Activated CD4-positive, alpha-beta T cell treated with anti-CD3 and anti-CD28 coated beads for 36 hours (primary cell): Measurements from ENCODE around the gene SMIM9. TPM values are rescaled to one million over a fixed set of nuclear protein-coding genes. Genes with fewer than 3 reads are reported as not detected.
"Not testable (repeated sequence)": the region's sequence is repeated elsewhere in the genome, so short reads cannot be mapped to it uniquely, and the experiment has no call there.

Source experiments
- ATAC-seq: fragments of 200-7000 bp; cut with Tn5 transposase; one replicate; pipeline ENCODE4 v1.10.0; 2021; ENCODE audit warnings: mild to moderate bottlenecking, moderate library complexity
- CTCF ChIA-PET: fragments of 350-600 bp; sonication (Branson Sonifier 250); formaldehyde crosslinking; loops from one replicate; lab custom pipeline; 2021; ENCODE audit warnings: antibody characterized with exemption; lab: Charles Lee
- POLR2A ChIA-PET: fragments of 350-600 bp; sonication (Branson Sonifier 250); formaldehyde crosslinking; loops from one replicate; lab custom pipeline; 2021; ENCODE audit warnings: antibody characterized with exemption, inconsistent platforms; lab: Charles Lee
- DNase-seq: peaks from one replicate; pipeline ENCODE4 v3.0.0-alpha.2; 2020
- H3K27ac Mint-ChIP-seq: one replicate; pipeline ENCODE4 v1.8.0; 2021; ENCODE audit warnings: mixed read lengths
- H3K27me3 Mint-ChIP-seq: one replicate; pipeline ENCODE4 v1.8.0; 2021; ENCODE audit warnings: mixed read lengths
- H3K36me3 Mint-ChIP-seq: one replicate; pipeline ENCODE4 v1.8.0; 2021; ENCODE audit warnings: low read depth, mixed read lengths
- H3K4me1 Mint-ChIP-seq: one replicate; pipeline ENCODE4 v1.8.0; 2021; ENCODE audit warnings: mixed read lengths
- H3K4me3 Mint-ChIP-seq: one replicate; pipeline ENCODE4 v1.8.0; 2021; ENCODE audit warnings: mild to moderate bottlenecking, moderate library complexity, mixed read lengths
- H3K9me3 Mint-ChIP-seq: one replicate; pipeline ENCODE4 v1.8.0; 2021; ENCODE audit warnings: low read depth, mixed read lengths
- intact Hi-C, 2 experiments: fragments of 100-400 bp; cut with DNase I in 1 of 2; cut with micrococcal nuclease in 1 of 2; formaldehyde crosslinking; loops; one replicate each; pipeline versions ENCODE4 v1.14.2 to v1.15.1; 2022 to 2024; cut with DNase I, micrococcal nuclease
- total RNA-seq, 2 experiments: library from RNA; stranded (reverse); gene quantifications; one replicate each; pipeline ENCODE4 v1.2.3, GENCODE V29; 2021

The SMIM9 gene
- total RNA-seq = not detected

- no peak within 1 kb of the TSS for H3K27ac Mint-ChIP-seq
- ATAC-seq = no peak
- no peaks in the 10 kb centered on the region for H3K27me3 Mint-ChIP-seq
- intact Hi-C loops = no loop called here
- DNase-seq = no peak
- no peaks in the 10 kb centered on the region for H3K36me3 Mint-ChIP-seq
- H3K4me3 Mint-ChIP-seq = no peak within 1 kb of the TSS
- H3K4me1 Mint-ChIP-seq = peaks cover 4% of the 10 kb centered on the region
- H3K9me3 Mint-ChIP-seq = no peaks in the 10 kb centered on the region
- ChIA-PET CTCF (interaction anchor here (0.6 to 0.8 kb wide), 3 partner anchors 17 to 86 kb away, joined by 3 to 6 read pairs (median 3); no protein-coding TSS in a partner anchor), POLR2A (no interaction called here)
These were observed at the start of gene SMIM9 for GRCh38 chrX:154834562-154834961. Gene SMIM9, minus strand, starts transcription at chrX:154834662. Its CDS starts 3,806 bp downstream, at chrX:154830856.

DNA sequence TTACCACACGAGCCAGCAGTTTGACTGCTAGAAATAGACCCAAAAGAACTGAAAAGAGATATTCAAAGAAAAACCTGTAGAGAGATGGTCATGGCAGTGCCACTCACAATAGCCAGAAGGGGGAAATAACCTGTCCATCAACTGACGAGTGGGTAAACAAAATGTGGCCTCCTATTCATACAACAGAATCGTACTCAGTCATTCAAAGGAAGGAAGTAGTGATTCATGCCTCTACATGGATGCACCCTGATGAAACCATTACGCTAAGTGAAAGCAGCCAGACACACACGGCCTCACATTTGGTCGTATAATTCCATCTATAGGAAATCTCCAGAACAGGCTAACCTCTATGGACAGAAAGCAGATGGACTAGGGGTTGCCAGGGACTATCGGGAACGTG, 49.6 kb upstream of the SMIM9 start:
- H3K9me3 Mint-ChIP-seq, POLR2A ChIA-PET, H3K36me3 Mint-ChIP-seq, H3K27ac Mint-ChIP-seq, CTCF ChIA-PET, DNase-seq, intact Hi-C loops, H3K4me1 Mint-ChIP-seq, H3K27me3 Mint-ChIP-seq, H3K4me3 Mint-ChIP-seq: not testable (repeated sequence)
- ATAC-seq = peak; percentile 60

GRCh38 chrX:154873329-154873728, 38.9 kb upstream of the SMIM9 start:
- DNase-seq (no peak), ATAC-seq (no peak)
- POLR2A ChIA-PET = no interaction called here
- Mint-ChIP-seq H3K4me3 (no peak overlapping the region), H3K4me1 (no peaks in the 10 kb centered on the region), H3K9me3 (peaks cover 4% of the 10 kb centered on the region), H3K27me3 (no peaks in the 10 kb centered on the region), H3K36me3 (no peaks in the 10 kb centered on the region), H3K27ac (no peak overlapping the region)
- CTCF ChIA-PET = no interaction called here
- intact Hi-C loops = no loop called here

GRCh38 chrX:154868522-154868921, 34.1 kb upstream of the SMIM9 start:
- H3K36me3 Mint-ChIP-seq, H3K27me3 Mint-ChIP-seq, intact Hi-C loops, DNase-seq, H3K4me3 Mint-ChIP-seq, CTCF ChIA-PET, ATAC-seq, H3K4me1 Mint-ChIP-seq, POLR2A ChIA-PET, H3K27ac Mint-ChIP-seq, H3K9me3 Mint-ChIP-seq: not testable (repeated sequence)

- ChIA-PET CTCF (no interaction called here), POLR2A (no interaction called here)
- DNase-seq (no peak), ATAC-seq (no peak)
- H3K36me3 Mint-ChIP-seq = no peaks in the 10 kb centered on the region
- H3K4me1 Mint-ChIP-seq = no peaks in the 10 kb centered on the region
- H3K27ac Mint-ChIP-seq = no peak overlapping the region
- H3K9me3 Mint-ChIP-seq = no peaks in the 10 kb centered on the region
- H3K27me3 Mint-ChIP-seq = no peaks in the 10 kb centered on the region
- intact Hi-C loops = no loop called here
- H3K4me3 Mint-ChIP-seq = no peak overlapping the region
These were observed 20.8 kb upstream of the SMIM9 start for GRCh38 chrX:154855256-154855655.

GRCh38 chrX:154850957-154851611, 16.6 kb upstream of the SMIM9 start:
- ChIA-PET CTCF (no interaction called here), POLR2A (no interaction called here)
- Mint-ChIP-seq H3K4me3 (no peak overlapping the region), H3K27me3 (no peaks in the 10 kb centered on the region), H3K9me3 (no peaks in the 10 kb centered on the region), H3K4me1 (no peaks in the 10 kb centered on the region), H3K27ac (no peak overlapping the region), H3K36me3 (no peaks in the 10 kb centered on the region)
- ATAC-seq (no peak), DNase-seq (no peak)
- intact Hi-C loops = no loop called here

DNA sequence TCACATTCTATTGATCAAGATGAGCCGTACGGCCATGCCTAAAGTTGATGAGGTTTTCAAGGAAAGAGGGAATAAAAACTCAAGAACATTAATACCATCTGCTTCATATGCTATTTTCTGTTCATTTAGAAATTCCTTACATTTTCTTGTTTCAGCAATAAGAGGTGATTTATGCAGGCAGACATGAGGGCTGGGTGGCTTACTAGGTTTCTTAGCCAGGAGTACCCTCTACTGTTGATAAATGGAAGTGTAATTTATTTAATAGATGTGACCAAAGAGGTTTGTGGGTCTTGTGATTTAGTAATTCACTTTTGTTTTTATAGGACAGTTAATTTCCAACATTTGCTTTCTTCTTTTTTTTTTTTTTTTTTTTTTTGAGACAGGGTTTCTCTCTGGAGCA, 6.4 kb upstream of the SMIM9 start:
- Mint-ChIP-seq H3K9me3 (no peaks in the 10 kb centered on the region), H3K4me1 (peaks cover under 1% of the 10 kb centered on the region), H3K27ac (no peak overlapping the region), H3K36me3 (no peaks in the 10 kb centered on the region), H3K4me3 (no peak overlapping the region), H3K27me3 (no peaks in the 10 kb centered on the region)
- ATAC-seq (peak; percentile 44), DNase-seq (peak; percentile 6)
- POLR2A ChIA-PET = no interaction called here
- CTCF ChIA-PET = interaction anchor here (0.6 to 3.9 kb wide), 5 partner anchors 12 to 157 kb away, joined by 3 to 21 read pairs (median 3); no protein-coding TSS in a partner anchor
- intact Hi-C loops = loop anchor here (1.0 to 5.0 kb wide), 4 partner anchors 79 to 124 kb away; partner anchors contain the start of gene DKC1 (in 1 of the 2)

DNA sequence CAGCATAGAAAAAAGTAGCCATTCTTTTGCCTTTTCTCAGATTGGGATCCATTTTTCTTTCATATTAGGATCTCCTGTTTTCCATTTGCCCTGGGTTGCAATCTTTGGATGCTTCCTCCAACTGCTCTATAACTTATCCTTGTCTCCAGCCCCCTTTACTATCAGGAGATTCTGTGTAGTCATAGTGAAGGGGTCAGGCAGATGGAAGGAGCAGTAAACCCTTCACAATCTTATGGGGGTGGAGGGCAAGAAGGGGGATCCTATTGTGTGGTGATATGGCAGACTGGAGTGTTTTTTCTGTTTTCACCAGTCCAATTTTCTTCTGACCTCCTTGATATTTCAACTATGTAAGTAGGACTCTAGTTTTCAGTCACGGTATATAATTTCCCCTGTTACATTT, 1.7 kb upstream of the SMIM9 start:
- intact Hi-C loops = no loop called here
- ChIA-PET CTCF (interaction anchor here (0.7 kb wide), 1 partner anchor 23 kb away, joined by 3 read pairs; no protein-coding TSS in a partner anchor), POLR2A (no interaction called here)
- peaks cover 4% of the 10 kb centered on the region for H3K4me1 Mint-ChIP-seq
- H3K36me3 Mint-ChIP-seq = no peaks in the 10 kb centered on the region
- H3K27ac Mint-ChIP-seq = no peak overlapping the region
- H3K9me3 Mint-ChIP-seq = no peaks in the 10 kb centered on the region
- no peaks in the 10 kb centered on the region for H3K27me3 Mint-ChIP-seq
- ATAC-seq (no peak), DNase-seq (no peak)
- H3K4me3 Mint-ChIP-seq = no peak overlapping the region

DNA sequence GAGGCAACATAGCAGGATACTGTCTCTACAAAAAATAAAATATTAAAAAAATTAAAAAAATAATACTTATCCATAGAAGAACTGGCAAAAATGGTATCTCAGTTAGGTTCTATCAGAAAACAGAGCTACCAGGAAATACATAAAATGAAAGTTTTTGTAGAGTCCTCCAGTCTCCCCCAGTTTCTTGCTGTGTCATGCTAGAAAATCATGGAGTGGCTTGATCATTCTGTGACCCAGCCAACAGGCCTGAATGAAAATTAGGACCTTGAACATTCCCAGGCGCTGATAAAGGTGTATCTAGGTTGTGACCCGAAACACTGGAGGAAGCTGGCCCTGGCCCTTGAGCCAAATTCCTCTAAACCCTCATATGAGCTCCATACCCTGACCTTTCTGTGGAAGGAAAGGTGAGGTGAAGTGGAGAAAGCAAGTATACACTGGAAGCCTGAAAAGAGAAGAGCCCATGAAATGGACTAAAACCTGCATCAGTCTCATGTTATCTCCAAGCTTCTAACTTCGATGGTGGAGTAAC, 652 bp downstream of the SMIM9 start:
- ATAC-seq (no peak), DNase-seq (no peak)
- intact Hi-C loops = no loop called here
- Mint-ChIP-seq H3K27ac (no peak overlapping the region), H3K36me3 (no peaks in the 10 kb centered on the region), H3K9me3 (no peaks in the 10 kb centered on the region), H3K27me3 (no peaks in the 10 kb centered on the region), H3K4me3 (no peak overlapping the region), H3K4me1 (peaks cover 9% of the 10 kb centered on the region)
- ChIA-PET CTCF (interaction anchor here (0.6 to 0.9 kb wide), 3 partner anchors 9 to 85 kb away, joined by 3 read pairs; no protein-coding TSS in a partner anchor), POLR2A (no interaction called here)

DNA sequence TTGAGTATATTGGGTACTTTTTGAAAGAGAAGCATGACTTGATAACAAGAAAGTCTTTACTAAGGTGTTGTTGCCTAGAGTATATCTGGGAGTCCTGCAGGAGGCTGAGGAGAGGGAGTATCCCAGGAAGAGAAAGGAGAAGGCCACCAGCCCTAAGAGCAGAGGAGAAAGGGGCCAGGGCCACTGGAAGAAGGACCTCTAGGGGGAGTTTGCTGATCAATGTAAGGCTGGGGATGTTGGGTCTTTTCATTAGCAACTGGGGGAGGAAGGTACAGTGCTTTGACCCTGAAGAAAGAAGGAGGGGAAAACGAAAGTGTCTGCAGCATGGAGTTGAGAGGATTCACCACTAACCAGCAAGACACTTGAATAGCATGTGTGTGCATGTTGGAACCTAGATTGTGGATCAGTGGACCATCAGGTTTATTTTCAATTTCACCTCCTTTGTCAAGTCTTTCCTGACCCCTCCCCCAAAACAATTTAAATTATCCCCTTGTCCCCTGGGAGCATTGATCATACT, 4.5 kb downstream of the SMIM9 start:
- H3K27ac Mint-ChIP-seq = no peak overlapping the region
- ATAC-seq (no peak), DNase-seq (no peak)
- peaks cover 14% of the 10 kb centered on the region for H3K4me1 Mint-ChIP-seq
- no peaks in the 10 kb centered on the region for H3K27me3 Mint-ChIP-seq
- ChIA-PET CTCF (interaction anchor here (0.7 kb wide), 1 partner anchor 76 kb away, joined by 3 read pairs; no protein-coding TSS in a partner anchor), POLR2A (no interaction called here)
- no peaks in the 10 kb centered on the region for H3K9me3 Mint-ChIP-seq
- H3K36me3 Mint-ChIP-seq = no peaks in the 10 kb centered on the region
- no peak overlapping the region for H3K4me3 Mint-ChIP-seq
- intact Hi-C loops = loop anchor here in 1 of 2 experiments (5.0 kb wide), 1 partner anchor 48 kb away; no protein-coding TSS in a partner anchor

- Mint-ChIP-seq H3K9me3 (no peaks in the 10 kb centered on the region), H3K27ac (no peak overlapping the region), H3K4me1 (peaks cover 14% of the 10 kb centered on the region), H3K36me3 (no peaks in the 10 kb centered on the region), H3K27me3 (no peaks in the 10 kb centered on the region), H3K4me3 (no peak overlapping the region)
- intact Hi-C loops = loop anchor here in 1 of 2 experiments (5.0 kb wide), 1 partner anchor 47 kb away; no protein-coding TSS in a partner anchor
- POLR2A ChIA-PET = interaction anchor here (1.3 kb wide), 1 partner anchor 53 kb away, joined by 3 read pairs; no protein-coding TSS in a partner anchor
- ATAC-seq (no peak), DNase-seq (no peak)
- CTCF ChIA-PET = interaction anchor here (0.8 kb wide), 1 partner anchor 11 kb away, joined by 3 read pairs; no protein-coding TSS in a partner anchor
These were observed 5.3 kb downstream of the SMIM9 start for GRCh38 chrX:154829134-154829533.
